HCT116 (cell line): ENCODE data around the gene SLC4A2. TPM values are rescaled to one million over a fixed set of nuclear protein-coding genes. Genes with fewer than 3 reads are reported as not detected.

ENCODE experiments used
- ATAC-seq: fragments of 200-7000 bp; cut with Tn5 transposase; 2 replicates; pipeline ENCODE4 v1.9.1; 2020; ENCODE audit warnings: mild to moderate bottlenecking, moderate library complexity
- Bru-seq: library from RNA; stranded (reverse); fragments of 400-500 nt; gene quantifications from one replicate; lab custom pipeline; 2021; lab: Mats Ljungman, UMichigan
- BruChase-seq, 2 experiments: library from RNA; stranded (reverse); fragments of 400-500 nt; gene quantifications; one replicate each; lab custom pipeline; 2021; lab: Mats Ljungman, UMichigan
- BruUV-seq: library from RNA; stranded (reverse); fragments of 400-500 nt; replicated peaks from 2 replicates; lab custom pipeline; 2021; lab: Mats Ljungman, UMichigan
- CTCF ChIA-PET: fragments of 300-600 bp; sonication (Branson Sonifier 250); formaldehyde crosslinking; loops from one replicate; lab custom pipeline; 2021; ENCODE audit warnings: antibody characterized with exemption; lab: Charles Lee
- POLR2A ChIA-PET: fragments of 300-600, 350-600 bp; sonication (Branson Sonifier 250); formaldehyde crosslinking; loops from one replicate; lab custom pipeline; 2021; ENCODE audit warnings: antibody characterized with exemption; lab: Charles Lee
- RAD21 ChIA-PET, 2 experiments: fragments of 300-600 bp; sonication (Branson Sonifier 250); formaldehyde crosslinking; loops; one replicate each; lab custom pipeline; 2023; ENCODE audit warnings: low total read pairs in 2 of 2; ENCODE audit not compliant: uncharacterized antibody in 2 of 2, unreplicated experiment in 2 of 2, low non-redundant PET in 1 of 2; lab: Charles Lee
- DNase-seq: peaks from one replicate; pipeline ENCODE4 v3.0.0-alpha.2; 2010; ENCODE audit warnings: low read depth, low spot score
- H2AFZ ChIP-seq: fragments of 200-600 bp; shearing (Covaris generic), sonication (generic); 2 replicates; pipeline ENCODE4 v1.6.1; 2017; ENCODE audit warnings: low read depth, mixed run types, mixed read lengths, antibody characterized with exemption, low read length; ENCODE audit not compliant: poor library complexity, severe bottlenecking
- H3K27ac ChIP-seq: 2 replicates; pipeline ENCODE4 v1.5.1; 2012; ENCODE audit warnings: low read depth, low read length
- H3K27me3 ChIP-seq: fragments of 200-600 bp; sonication (generic); 2 replicates; pipeline ENCODE4 v1.6.1; 2016; ENCODE audit warnings: mixed run types, low read length, mixed read lengths; ENCODE audit not compliant: insufficient read depth
- H3K36me3 ChIP-seq, 2 experiments: fragments of 200-500 bp in 1 of 2; fragments of 200-600 bp in 1 of 2; sonication (Bioruptor generic) in 1 of 2; sonication (generic) in 1 of 2; 2 replicates each; pipeline versions ENCODE4 v1.5.1 to v1.6.1; 2014 to 2016; ENCODE audit warnings: low read length in 2 of 2, inconsistent platforms in 1 of 2, mixed read lengths in 1 of 2, mixed run types in 1 of 2; ENCODE audit not compliant: insufficient read depth in 2 of 2, control insufficient read depth in 1 of 2
- H3K4me1 ChIP-seq, 2 experiments: fragments of 200-600 bp in 1 of 2; sonication (generic) in 1 of 2; 2 replicates each; pipeline versions ENCODE4 v1.5.1 to v1.6.1; 2012 to 2017; ENCODE audit warnings: low read length in 2 of 2, inconsistent platforms in 1 of 2, mild to moderate bottlenecking in 1 of 2, mixed read lengths in 1 of 2, mixed run types in 1 of 2, moderate library complexity in 1 of 2; ENCODE audit not compliant: insufficient read depth in 2 of 2, control insufficient read depth in 1 of 2
- H3K4me2 ChIP-seq: fragments of 200-600 bp; sonication (generic); 2 replicates; pipeline ENCODE4 v1.6.1; 2017; ENCODE audit warnings: mixed run types, low read length, mixed read lengths
- H3K4me3 ChIP-seq, 2 experiments: fragments of 200-600 bp in 1 of 2; sonication (generic) in 1 of 2; replicated peaks in 1 of 2; 2 replicates each; pipeline ENCODE4 v1.5.1; 2011 to 2016; ENCODE audit warnings: low read length in 2 of 2, control low read depth in 1 of 2, low read depth in 1 of 2, mild to moderate bottlenecking in 1 of 2, mixed read lengths in 1 of 2, mixed run types in 1 of 2
- H3K79me2 ChIP-seq: fragments of 200-600 bp; sonication (generic); 2 replicates; pipeline ENCODE4 v1.6.1; 2017; ENCODE audit warnings: mild to moderate bottlenecking, mixed run types, low read length, moderate library complexity, mixed read lengths; ENCODE audit not compliant: insufficient read depth
- H3K9ac ChIP-seq: fragments of 200-600 bp; sonication (generic); 2 replicates; pipeline ENCODE4 v1.6.1; 2016; ENCODE audit warnings: low read length, mixed read lengths
- H3K9me2 ChIP-seq: fragments of 200-600 bp; sonication (generic), shearing (Covaris generic); 2 replicates; pipeline ENCODE4 v1.6.1; 2017; ENCODE audit warnings: mixed run types, mild to moderate bottlenecking, moderate library complexity; ENCODE audit not compliant: insufficient read depth
- H3K9me3 ChIP-seq, 2 experiments: fragments of 200-500 bp in 1 of 2; fragments of 200-600 bp in 1 of 2; sonication (Bioruptor generic) in 1 of 2; sonication (generic) in 1 of 2; 2 replicates each; pipeline ENCODE4 v1.6.1; 2014 to 2017; ENCODE audit warnings: low read length in 2 of 2, mixed read lengths in 2 of 2, inconsistent platforms in 1 of 2, low read depth in 1 of 2, mild to moderate bottlenecking in 1 of 2, mixed run types in 1 of 2, moderate library complexity in 1 of 2; ENCODE audit not compliant: control insufficient read depth in 1 of 2, insufficient read depth in 1 of 2
- H4K20me1 ChIP-seq: fragments of 200-600 bp; sonication (generic), shearing (Covaris generic); 2 replicates; pipeline ENCODE4 v1.6.1; 2017; ENCODE audit warnings: mixed run types, mild to moderate bottlenecking, moderate library complexity; ENCODE audit not compliant: insufficient read depth
- JUND ChIP-seq: IDR thresholded peaks from 2 replicates; pipeline ENCODE4 v1.6.1; 2012
- POLR2A ChIP-seq: IDR thresholded peaks from 2 replicates; pipeline ENCODE4 v1.7.0; 2011; ENCODE audit warnings: borderline replicate concordance; ENCODE audit not compliant: insufficient read depth, insufficient read length; ENCODE audit errors: extremely low read depth
- POLR2AphosphoS5 ChIP-seq: IDR thresholded peaks from 2 replicates; pipeline ENCODE4 v1.6.1; 2011; ENCODE audit warnings: mild to moderate bottlenecking, low read depth, low read length, moderate library complexity
- RAD21 ChIP-seq: IDR thresholded peaks from 2 replicates; pipeline ENCODE4 v1.6.1; 2012; ENCODE audit warnings: low read depth, mild to moderate bottlenecking
- ZFX ChIP-seq: fragments of 450-650 bp; IDR thresholded peaks from 2 replicates; pipeline ENCODE4 v1.6.1; 2017
- intact Hi-C: fragments of 100-400 bp; cut with micrococcal nuclease; formaldehyde crosslinking; loops from 2 replicates; pipeline ENCODE4 v1.10.0; 2022
- long read RNA-seq: library from polyadenylated mRNA; unstranded; transcript quantifications from one replicate; pipeline ENCODE4 v2.0.0, GENCODE V29; 2021; ENCODE audit not compliant: unreplicated experiment
- polyA plus RNA-seq: library from polyadenylated mRNA; unstranded; fragments of >200 nt; gene quantifications from 2 replicates; pipeline ENCODE4 v1.2.1, GENCODE V29; 2012; ENCODE audit warnings: missing spikeins
- total RNA-seq: library from RNA; stranded (reverse); gene quantifications from one replicate; pipeline ENCODE4 v1.2.1, GENCODE V29; 2021; ENCODE audit not compliant: unreplicated experiment
- TF ChIP-seq, protein P1 (sequence below): IDR thresholded peaks from 2 replicates; pipeline ENCODE4 v1.6.1; 2011; ENCODE audit warnings: mild to moderate bottlenecking, low read length, moderate library complexity; ENCODE audit not compliant: insufficient replicate concordance; ENCODE audit errors: extremely low read depth
- TF ChIP-seq, protein P2 (sequence below), 3 experiments: fragments of 200-600 bp in 1 of 3; sonication (generic) in 1 of 3; IDR thresholded peaks in 2 of 3; conservative IDR thresholded peaks in 1 of 3; 2 replicates each; pipeline ENCODE4 v1.5.1; 2012 to 2017; ENCODE audit warnings: low read depth in 2 of 3, low read length in 2 of 3, antibody characterized with exemption in 1 of 3, borderline replicate concordance in 1 of 3, control low read depth in 1 of 3, mild to moderate bottlenecking in 1 of 3, mixed read lengths in 1 of 3, mixed run types in 1 of 3, moderate library complexity in 1 of 3; ENCODE audit not compliant: insufficient read depth in 1 of 3

Gene SLC4A2, protein sequence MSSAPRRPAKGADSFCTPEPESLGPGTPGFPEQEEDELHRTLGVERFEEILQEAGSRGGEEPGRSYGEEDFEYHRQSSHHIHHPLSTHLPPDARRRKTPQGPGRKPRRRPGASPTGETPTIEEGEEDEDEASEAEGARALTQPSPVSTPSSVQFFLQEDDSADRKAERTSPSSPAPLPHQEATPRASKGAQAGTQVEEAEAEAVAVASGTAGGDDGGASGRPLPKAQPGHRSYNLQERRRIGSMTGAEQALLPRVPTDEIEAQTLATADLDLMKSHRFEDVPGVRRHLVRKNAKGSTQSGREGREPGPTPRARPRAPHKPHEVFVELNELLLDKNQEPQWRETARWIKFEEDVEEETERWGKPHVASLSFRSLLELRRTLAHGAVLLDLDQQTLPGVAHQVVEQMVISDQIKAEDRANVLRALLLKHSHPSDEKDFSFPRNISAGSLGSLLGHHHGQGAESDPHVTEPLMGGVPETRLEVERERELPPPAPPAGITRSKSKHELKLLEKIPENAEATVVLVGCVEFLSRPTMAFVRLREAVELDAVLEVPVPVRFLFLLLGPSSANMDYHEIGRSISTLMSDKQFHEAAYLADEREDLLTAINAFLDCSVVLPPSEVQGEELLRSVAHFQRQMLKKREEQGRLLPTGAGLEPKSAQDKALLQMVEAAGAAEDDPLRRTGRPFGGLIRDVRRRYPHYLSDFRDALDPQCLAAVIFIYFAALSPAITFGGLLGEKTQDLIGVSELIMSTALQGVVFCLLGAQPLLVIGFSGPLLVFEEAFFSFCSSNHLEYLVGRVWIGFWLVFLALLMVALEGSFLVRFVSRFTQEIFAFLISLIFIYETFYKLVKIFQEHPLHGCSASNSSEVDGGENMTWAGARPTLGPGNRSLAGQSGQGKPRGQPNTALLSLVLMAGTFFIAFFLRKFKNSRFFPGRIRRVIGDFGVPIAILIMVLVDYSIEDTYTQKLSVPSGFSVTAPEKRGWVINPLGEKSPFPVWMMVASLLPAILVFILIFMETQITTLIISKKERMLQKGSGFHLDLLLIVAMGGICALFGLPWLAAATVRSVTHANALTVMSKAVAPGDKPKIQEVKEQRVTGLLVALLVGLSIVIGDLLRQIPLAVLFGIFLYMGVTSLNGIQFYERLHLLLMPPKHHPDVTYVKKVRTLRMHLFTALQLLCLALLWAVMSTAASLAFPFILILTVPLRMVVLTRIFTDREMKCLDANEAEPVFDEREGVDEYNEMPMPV
- 240 TPM for total RNA-seq
- 195 and 199 TPM in 2 replicates for polyA plus RNA-seq
- Bru-seq, nascent RNA: percentile 65 among the genes with signal in this experiment
- BruChase-seq, experiment 1, labeled RNA remaining after a 6-hour chase: percentile 89 among the genes with signal in this experiment
- BruChase-seq, experiment 2, labeled RNA remaining after a 2-hour chase: percentile 86 among the genes with signal in this experiment
- long read RNA-seq, full-length matches to known transcripts: 93 of 292 reads
- long read RNA-seq, partial matches to known transcripts: 150 of 292 reads
- long read RNA-seq, other reads (novel, unspliced or antisense): 49 of 292 reads

DNA sequence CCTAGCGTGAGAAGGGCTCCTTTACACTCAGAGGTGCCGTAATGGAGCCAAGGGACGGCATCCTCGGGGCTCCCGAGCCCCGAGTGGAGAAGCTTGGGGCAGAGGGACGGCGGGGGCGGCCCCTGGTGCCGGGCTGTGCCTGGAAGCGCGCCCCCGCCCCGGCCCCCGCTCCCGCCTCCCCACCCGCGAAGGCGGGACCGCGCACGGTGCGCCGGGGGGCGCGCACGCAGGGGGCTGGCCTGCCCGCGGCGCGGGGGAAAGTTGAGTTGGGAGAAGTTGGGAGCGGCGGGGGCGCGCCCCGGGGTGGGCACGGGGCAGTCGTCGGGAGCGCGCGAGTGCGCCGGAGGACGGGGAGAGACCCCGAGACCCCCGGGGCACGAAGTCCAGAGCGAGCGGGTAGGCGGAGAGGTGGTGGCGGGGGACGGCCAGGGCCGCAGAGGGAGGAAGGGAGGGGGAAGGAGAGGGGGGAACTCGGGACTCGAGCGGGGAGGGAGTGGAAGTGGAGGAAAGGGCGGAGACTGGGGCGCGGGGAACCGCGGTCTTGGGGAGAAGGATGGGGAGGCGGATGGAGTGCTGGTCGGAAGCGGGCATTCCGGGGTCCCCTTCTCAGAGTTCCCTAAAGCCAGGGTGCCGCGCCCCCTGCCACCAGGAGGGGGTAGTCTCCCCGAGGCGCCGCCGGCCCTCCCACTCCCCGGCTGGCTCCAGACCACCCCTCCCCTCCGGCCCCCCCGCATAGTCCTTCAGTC lies at the start of gene SLC4A2:
Gene SLC4A2 (plus strand): TSS at position 223 of the 746 bp plus-strand sequence. CDS start 2,399 bp downstream, outside the sequence.
- ChIA-PET RAD21 (interaction anchor here (1.0 to 1.3 kb wide), 2 partner anchors 31 to 52 kb away, joined by 3 to 5 read pairs; partner anchors contain the start of gene ABCB8 (in 1 of the 2)), POLR2A (no interaction called here), CTCF (no interaction called here)
- no peaks in the 10 kb centered on the region for H3K9me3 ChIP-seq
- H3K4me3 ChIP-seq: peak within 1 kb of the TSS; percentile 81 to 90
- no TSS peak for BruUV-seq
- H3K27me3 ChIP-seq: no peaks in the 10 kb centered on the region
- H3K4me2 ChIP-seq: peak within 1 kb of the TSS; percentile 95
- no peak within 1 kb of the TSS for H2AFZ ChIP-seq
- TF ChIP-seq POLR2AphosphoS5: peak; percentile 69
- no peak for TF ChIP-seq JUND
- TF ChIP-seq POLR2A: peak; percentile 38
- no peak for TF ChIP-seq RAD21
- TF ChIP-seq, protein P1, sequence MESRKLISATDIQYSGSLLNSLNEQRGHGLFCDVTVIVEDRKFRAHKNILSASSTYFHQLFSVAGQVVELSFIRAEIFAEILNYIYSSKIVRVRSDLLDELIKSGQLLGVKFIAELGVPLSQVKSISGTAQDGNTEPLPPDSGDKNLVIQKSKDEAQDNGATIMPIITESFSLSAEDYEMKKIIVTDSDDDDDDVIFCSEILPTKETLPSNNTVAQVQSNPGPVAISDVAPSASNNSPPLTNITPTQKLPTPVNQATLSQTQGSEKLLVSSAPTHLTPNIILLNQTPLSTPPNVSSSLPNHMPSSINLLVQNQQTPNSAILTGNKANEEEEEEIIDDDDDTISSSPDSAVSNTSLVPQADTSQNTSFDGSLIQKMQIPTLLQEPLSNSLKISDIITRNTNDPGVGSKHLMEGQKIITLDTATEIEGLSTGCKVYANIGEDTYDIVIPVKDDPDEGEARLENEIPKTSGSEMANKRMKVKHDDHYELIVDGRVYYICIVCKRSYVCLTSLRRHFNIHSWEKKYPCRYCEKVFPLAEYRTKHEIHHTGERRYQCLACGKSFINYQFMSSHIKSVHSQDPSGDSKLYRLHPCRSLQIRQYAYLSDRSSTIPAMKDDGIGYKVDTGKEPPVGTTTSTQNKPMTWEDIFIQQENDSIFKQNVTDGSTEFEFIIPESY: peak; percentile 28
- peak; percentile 47; the same call in 1 of the 2 replicates for TF ChIP-seq ZFX
- TF ChIP-seq, protein P2, sequence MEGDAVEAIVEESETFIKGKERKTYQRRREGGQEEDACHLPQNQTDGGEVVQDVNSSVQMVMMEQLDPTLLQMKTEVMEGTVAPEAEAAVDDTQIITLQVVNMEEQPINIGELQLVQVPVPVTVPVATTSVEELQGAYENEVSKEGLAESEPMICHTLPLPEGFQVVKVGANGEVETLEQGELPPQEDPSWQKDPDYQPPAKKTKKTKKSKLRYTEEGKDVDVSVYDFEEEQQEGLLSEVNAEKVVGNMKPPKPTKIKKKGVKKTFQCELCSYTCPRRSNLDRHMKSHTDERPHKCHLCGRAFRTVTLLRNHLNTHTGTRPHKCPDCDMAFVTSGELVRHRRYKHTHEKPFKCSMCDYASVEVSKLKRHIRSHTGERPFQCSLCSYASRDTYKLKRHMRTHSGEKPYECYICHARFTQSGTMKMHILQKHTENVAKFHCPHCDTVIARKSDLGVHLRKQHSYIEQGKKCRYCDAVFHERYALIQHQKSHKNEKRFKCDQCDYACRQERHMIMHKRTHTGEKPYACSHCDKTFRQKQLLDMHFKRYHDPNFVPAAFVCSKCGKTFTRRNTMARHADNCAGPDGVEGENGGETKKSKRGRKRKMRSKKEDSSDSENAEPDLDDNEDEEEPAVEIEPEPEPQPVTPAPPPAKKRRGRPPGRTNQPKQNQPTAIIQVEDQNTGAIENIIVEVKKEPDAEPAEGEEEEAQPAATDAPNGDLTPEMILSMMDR (IDR thresholded peaks at IDR 0.05 in 2 of 3, conservative IDR thresholded peaks at IDR 0.05 in 1 of 3; ENCODE audit: borderline replicate concordance in 1 of 3, insufficient read depth in 1 of 3, low read depth in 2 of 3, low read length in 2 of 3): peak in 2 of 3 experiments; percentile 54 to 59; a peak in 4 of 6 replicates
- ATAC-seq (peak; percentile 5), DNase-seq (no peak)
- peak within 1 kb of the TSS; percentile 87 for H3K27ac ChIP-seq
- H3K36me3 ChIP-seq: peaks cover 0 to 6% of the 10 kb centered on the region in 2 experiments; a peak in 2 of 4 replicates
- intact Hi-C loops: no loop called here
- peak within 1 kb of the TSS; percentile 91 for H3K9ac ChIP-seq
- peaks cover 45% of the 10 kb centered on the region for H3K79me2 ChIP-seq
- peaks cover 28 to 52% of the 10 kb centered on the region in 2 experiments for H3K4me1 ChIP-seq
- H3K9me2 ChIP-seq: no peaks in the 10 kb centered on the region
- no peaks in the 10 kb centered on the region for H4K20me1 ChIP-seq
